HG02938 (cell line): ENCODE measurements around the gene FLNB.

ENCODE experiments used
- ATAC-seq: cut with Tn5 transposase; IDR thresholded peaks from one replicate; pipeline ENCODE4 v1.9.1; 2021; ENCODE audit warnings: mild to moderate bottlenecking, moderate library complexity; ENCODE audit not compliant: unreplicated experiment

The FLNB gene

GRCh38 chr3:58129041-58129770 is 121.0 kb downstream of the FLNB start:
- ATAC-seq = no peak

- no peak for ATAC-seq
These were observed 122.4 kb downstream of the FLNB start for GRCh38 chr3:58130591-58130990.

- ATAC-seq = no peak
These were observed 123.0 kb downstream of the FLNB start for GRCh38 chr3:58131101-58131825.

GRCh38 chr3:58132850-58133249 is 124.6 kb downstream of the FLNB start:
- ATAC-seq = no peak

DNA sequence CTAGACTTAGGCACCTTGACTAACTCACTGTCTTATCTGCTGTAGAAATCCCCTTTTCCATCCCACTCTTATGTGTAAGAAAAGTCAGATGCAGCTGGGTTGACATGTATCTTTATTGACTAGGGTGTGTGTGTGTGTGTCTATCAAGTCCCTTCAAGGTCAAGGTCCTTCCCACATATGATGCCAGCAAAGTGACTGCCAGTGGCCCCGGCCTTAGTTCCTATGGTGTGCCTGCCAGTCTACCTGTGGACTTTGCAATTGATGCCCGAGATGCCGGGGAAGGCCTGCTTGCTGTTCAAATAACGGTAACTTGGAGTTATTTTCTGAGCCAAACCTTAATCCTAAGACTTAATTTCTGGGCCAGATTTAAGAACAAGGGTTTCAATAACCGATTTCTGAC is 126.2 kb downstream of the FLNB start:
- no peak for ATAC-seq

DNA sequence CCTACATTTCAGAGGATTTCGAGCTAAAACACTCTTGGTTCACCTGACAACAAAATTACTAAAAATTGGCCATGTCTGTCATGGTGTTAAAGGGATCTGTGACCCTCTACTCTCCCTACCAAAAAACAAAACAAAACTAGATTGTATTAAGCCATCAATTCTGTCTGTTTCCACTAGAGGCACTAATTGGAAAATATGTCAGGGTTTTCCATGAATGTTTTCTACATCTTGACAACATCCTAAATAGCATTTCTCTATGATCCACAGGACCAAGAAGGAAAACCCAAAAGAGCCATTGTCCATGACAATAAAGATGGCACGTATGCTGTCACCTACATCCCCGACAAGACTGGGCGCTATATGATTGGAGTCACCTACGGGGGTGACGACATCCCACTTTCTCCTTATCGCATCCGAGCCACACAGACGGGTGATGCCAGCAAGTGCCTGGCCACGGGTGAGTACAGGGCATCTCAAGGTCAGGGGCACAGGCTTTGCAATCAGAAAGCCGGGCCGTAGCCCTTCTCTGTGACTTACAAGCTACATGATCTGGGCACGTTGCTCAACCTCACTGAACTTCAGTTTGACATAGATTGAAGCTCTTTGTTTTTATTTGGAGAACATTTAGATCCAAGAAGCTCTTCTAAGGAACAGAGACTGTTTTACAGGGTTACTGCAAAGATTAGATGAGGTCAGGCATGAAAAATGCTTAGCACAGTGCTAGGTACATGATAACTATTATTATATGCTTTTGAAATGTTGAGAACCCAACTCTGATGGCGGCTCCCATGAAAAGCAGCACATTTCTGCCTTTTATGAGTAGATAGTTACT is 127.7 kb downstream of the FLNB start:
- no peak for ATAC-seq

DNA sequence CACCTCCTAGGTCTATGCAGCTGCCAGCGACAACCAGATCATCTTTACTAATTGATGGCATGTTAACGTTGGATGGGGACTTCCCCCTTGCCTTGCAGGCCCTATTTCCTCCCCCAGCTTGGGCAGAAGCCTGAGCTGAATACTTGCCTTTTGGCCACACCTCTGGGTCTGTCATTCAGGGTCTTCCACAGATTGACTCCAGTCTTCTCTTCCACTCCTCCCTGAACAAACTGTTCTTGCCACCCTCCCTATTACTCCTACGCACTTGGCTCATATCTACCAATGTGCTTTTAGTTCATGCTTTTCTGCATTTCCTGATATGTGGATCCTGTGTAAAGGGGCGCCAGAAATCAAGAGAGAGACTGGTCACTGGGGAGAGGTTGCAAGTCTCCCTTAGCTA is 129.1 kb downstream of the FLNB start:
- no peak for ATAC-seq

- ATAC-seq = no peak
These were observed 133.6 kb downstream of the FLNB start for GRCh38 chr3:58141766-58142345.

- no peak for ATAC-seq
These were observed 135.3 kb downstream of the FLNB start for GRCh38 chr3:58143417-58144055.

GRCh38 chr3:58144478-58145325 is 136.5 kb downstream of the FLNB start:
- ATAC-seq = no peak

GRCh38 chr3:58148049-58148448 is 139.8 kb downstream of the FLNB start:
- ATAC-seq = no peak

DNA sequence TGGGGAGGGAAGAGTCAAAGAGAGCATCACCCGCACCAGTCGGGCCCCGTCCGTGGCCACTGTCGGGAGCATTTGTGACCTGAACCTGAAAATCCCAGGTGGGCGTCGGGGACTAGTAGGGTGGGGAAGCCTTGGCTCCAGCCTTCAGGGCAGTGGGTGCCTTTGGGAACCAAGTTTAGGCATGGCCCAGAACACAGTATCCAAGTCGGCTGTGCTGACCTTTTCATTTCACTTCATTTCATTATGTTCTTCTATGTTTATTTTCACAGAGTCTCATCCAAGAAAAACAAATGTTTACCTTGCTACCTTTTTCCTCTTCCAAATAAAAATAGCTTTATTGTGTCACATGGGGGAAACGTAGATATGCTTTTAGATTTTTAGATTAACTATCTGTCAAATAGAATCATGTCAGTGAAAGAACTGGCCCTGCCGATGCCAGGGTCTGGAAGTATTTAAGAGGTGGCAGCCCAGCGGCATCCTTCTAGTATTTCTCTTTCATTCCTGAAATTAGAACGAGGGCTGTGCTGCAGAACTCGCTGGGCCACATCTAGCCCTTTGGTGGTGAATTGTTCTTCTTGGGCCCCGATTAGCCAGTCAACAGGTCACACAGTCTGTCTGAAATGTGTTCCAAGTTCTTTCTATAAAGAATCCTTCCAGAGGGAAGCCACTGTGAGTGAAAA is 142.0 kb downstream of the FLNB start:
- no peak for ATAC-seq

DNA sequence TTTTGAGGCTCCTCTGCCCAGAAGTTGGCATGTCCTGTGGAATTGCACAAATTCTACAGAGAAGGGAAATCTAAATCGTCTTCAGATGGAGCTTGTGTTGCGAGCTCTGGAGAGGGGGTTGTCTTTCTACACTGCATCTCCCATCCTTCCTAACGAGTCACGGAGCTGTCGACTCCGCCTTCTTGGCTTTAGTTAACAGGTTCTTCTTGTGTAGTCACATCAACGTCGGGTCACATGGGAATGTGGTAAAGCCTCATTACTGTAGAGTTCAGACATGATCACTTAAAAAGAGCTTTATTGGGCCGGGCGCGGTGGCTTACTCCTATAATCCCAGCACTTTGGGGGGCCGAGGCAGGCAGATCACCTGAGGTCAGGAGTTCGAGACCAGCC is 142.6 kb downstream of the FLNB start:
- ATAC-seq = no peak

DNA sequence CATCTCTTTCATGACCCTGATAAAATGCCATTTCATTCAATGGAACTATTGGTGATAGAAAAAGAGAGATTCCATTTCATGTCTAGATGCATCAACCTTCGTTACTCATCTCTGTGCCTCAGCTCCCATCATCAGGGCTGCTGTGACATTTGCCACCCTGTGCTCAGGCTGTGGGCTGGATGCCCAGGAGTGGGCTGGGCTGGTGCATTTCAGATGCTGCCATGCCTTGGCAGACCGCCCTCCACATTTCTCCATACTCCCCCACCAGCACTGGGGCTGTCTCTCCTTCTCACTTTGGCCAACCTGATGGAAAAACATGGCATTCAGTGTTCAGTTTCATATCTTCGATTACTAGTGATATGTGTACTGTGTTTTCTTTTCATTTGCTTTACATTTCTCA is 143.4 kb downstream of the FLNB start:
- ATAC-seq = no peak

DNA sequence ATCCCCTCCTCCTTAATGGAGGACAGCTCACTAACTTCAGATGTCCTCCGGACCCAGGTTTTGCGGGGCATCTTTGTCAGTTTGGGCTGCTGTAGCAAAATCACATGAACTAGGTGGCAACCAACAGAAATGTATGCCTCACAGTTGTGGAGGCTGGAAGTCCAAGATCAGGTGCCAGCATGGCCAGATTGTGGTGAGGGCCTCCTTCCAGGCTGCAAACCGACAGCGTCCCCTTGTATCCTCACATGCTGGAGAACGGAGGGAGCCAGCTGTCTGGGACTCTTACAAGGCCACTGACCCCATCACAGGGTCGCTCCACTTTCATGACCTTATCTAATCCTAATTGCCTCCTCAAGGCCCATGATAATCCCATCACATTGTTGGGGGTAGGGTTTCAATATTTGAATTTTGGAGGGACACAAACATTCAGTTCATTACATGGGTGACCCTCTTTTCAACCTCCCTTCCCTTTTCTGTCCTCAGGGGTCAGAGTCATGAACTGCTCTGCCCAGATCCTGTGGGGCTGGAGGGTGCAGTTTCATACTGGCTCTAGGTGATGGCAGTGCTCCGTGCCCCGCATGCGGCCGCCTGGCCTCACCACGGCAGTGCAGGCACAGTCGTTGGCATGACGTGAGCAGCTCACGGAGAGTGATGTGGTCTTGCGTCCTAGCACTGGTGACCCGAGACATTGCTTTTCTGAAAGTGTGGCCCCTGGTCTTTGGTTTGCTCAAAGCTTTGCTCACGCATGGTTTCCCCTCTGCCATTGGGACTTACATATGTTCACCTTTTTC is 144.2 kb downstream of the FLNB start:
- no peak for ATAC-seq

GRCh38 chr3:58153371-58153770 is 145.1 kb downstream of the FLNB start:
- ATAC-seq = no peak

DNA sequence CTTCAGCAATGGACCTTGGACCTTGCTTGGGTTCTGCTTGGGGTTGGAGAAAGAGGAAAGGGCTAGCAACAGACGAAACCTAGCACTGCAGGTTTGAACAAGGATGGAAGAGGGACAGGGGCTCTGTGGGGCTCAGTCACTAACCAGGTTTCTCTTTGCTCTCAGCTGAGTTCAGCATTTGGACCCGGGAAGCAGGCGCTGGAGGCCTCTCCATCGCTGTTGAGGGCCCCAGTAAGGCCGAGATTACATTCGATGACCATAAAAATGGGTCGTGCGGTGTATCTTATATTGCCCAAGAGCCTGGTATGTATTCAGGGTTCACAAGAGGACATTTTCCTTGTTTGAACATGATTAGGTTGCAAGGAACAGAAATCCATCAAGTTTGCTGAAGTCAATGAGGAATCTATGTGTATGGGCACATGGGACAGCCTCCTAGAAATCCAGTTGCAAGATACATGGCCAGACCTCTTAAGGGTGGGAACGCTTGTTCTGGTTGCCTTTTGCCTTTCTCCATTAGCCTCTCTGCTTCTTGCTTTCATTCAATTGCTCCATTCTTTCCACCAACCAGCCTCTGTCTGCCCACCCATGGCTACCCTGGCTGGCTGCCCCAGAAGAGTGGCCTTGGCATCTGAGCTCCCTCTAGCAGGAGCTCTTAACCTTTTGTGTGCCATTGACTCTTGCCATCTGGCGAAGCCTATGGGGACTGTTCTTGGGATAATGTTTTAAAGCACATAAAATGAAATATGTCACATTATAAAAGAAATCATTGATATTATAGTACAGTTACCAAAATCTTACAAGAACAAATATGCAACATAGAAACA is 146.6 kb downstream of the FLNB start:
- ATAC-seq = no peak

DNA sequence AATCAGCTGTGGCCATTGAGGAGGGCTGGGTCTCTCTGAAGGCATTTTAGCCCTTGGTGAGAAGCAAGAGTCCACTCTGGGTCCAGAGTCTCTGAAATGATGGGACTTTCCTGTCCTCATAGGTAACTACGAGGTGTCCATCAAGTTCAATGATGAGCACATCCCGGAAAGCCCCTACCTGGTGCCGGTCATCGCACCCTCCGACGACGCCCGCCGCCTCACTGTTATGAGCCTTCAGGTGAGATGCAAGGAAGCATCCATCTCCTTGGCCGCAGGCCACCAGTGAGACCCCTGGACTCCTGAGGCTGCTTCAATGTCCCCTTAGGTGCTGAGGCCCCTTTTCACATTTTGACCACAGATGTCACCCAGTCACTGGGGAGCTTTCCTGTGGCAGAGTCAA is 147.6 kb downstream of the FLNB start:
- ATAC-seq = no peak
